Measurements from ENCODE around the gene HAO1. TPM values are rescaled to one million over a fixed set of nuclear protein-coding genes. Genes with fewer than 3 reads are reported as not detected.

The HAO1 gene
- total and polyA plus RNA-seq, 5 donors from 2014 or later, result not detected

- H3K4me1 Mint-ChIP-seq, result no peaks in the 10 kb centered on the region
- no peaks in the 10 kb centered on the region for H3K36me3 ChIP-seq (ENCODE audit: control insufficient read depth, insufficient read depth, low read length)
- H3K4me1 ChIP-seq (ENCODE audit: control insufficient read depth, insufficient read depth, low read length, poor library complexity, severe bottlenecking), result no peaks in the 10 kb centered on the region
- peaks cover 5% of the 10 kb centered on the region for H3K27me3 Mint-ChIP-seq
- no peak overlapping the region for H3K4me3 ChIP-seq (ENCODE audit: low read depth, low read length)
- peaks cover 0 to 6% of the 10 kb centered on the region in 2 experiments for H3K9me3 ChIP-seq (ENCODE audit: control insufficient read depth in 2 of 2, low read length in 2 of 2)
- no peaks in the 10 kb centered on the region for H3K27me3 ChIP-seq (ENCODE audit: control insufficient read depth, insufficient read depth, low read length)
- no peak overlapping the region for H3K4me3 Mint-ChIP-seq
- no peak overlapping the region for H3K27ac Mint-ChIP-seq
- H3K9me3 Mint-ChIP-seq, result peaks cover 4 to 17% (median 12%) of the 10 kb centered on the region in 7 donors
- no peaks in the 10 kb centered on the region for H3K36me3 Mint-ChIP-seq
- ATAC-seq (ENCODE audit: low read depth in 2 of 2) (no peak), DNase-seq (no peak)
- no peak overlapping the region for H3K27ac ChIP-seq (ENCODE audit: insufficient read depth, low read length, poor library complexity, severe bottlenecking)
These were observed 10.1 kb upstream of the HAO1 start for GRCh38 chr20:7950387-7950786.

- ATAC-seq (ENCODE audit: low read depth in 2 of 2) (no peak), DNase-seq (no peak)
- H3K9me3 ChIP-seq (ENCODE audit: control insufficient read depth in 2 of 2, low read length in 2 of 2), result peaks cover 0 to 6% of the 10 kb centered on the region in 2 experiments
- Mint-ChIP-seq H3K4me3 (no peak overlapping the region), H3K9me3 (peaks cover 0 to 7% (median 2%) of the 10 kb centered on the region in 7 donors), H3K27ac (peak overlapping the region in 1 of 3 donors; percentile 22), H3K4me1 (no peaks in the 10 kb centered on the region), H3K36me3 (no peaks in the 10 kb centered on the region), H3K27me3 (no peaks in the 10 kb centered on the region)
- H3K36me3 ChIP-seq (ENCODE audit: control insufficient read depth, insufficient read depth, low read length), result no peaks in the 10 kb centered on the region
- H3K27me3 ChIP-seq (ENCODE audit: control insufficient read depth, insufficient read depth, low read length), result no peaks in the 10 kb centered on the region
- H3K27ac ChIP-seq (ENCODE audit: insufficient read depth, low read length, poor library complexity, severe bottlenecking), result no peak overlapping the region
- H3K4me1 ChIP-seq (ENCODE audit: control insufficient read depth, insufficient read depth, low read length, poor library complexity, severe bottlenecking), result no peaks in the 10 kb centered on the region
- H3K4me3 ChIP-seq (ENCODE audit: low read depth, low read length), result no peak overlapping the region
These were observed 3.6 kb upstream of the HAO1 start for GRCh38 chr20:7943891-7944290.

- no peaks in the 10 kb centered on the region for H3K27me3 Mint-ChIP-seq
These were observed 595 bp downstream of the HAO1 start for GRCh38 chr20:7939663-7940062.

GRCh38 chr20:7938058-7938457, 2.2 kb downstream of the HAO1 start:
- no peaks in the 10 kb centered on the region for H3K9me3 Mint-ChIP-seq
- no peak for DNase-seq
- no peak overlapping the region for H3K27ac Mint-ChIP-seq
- Histone ChIP-seq H3K27me3 (ENCODE audit: control insufficient read depth, insufficient read depth, low read length) (no peaks in the 10 kb centered on the region), H3K4me1 (ENCODE audit: control insufficient read depth, insufficient read depth, low read length, poor library complexity, severe bottlenecking) (no peaks in the 10 kb centered on the region), H3K4me3 (ENCODE audit: low read depth, low read length) (no peak overlapping the region), H3K9me3 (ENCODE audit: control insufficient read depth in 2 of 2, low read length in 2 of 2) (no peaks in the 10 kb centered on the region), H3K27ac (ENCODE audit: insufficient read depth, low read length, poor library complexity, severe bottlenecking) (no peak overlapping the region), H3K36me3 (ENCODE audit: control insufficient read depth, insufficient read depth, low read length) (no peaks in the 10 kb centered on the region)
- no peak overlapping the region for H3K4me3 Mint-ChIP-seq
- no peaks in the 10 kb centered on the region for H3K27me3 Mint-ChIP-seq
- no peak for ATAC-seq (ENCODE audit: low read depth in 2 of 2)
- no peaks in the 10 kb centered on the region for H3K36me3 Mint-ChIP-seq
- H3K4me1 Mint-ChIP-seq, result no peaks in the 10 kb centered on the region

More at GRCh38 chr20:7939663-7940062, 595 bp downstream of the HAO1 start:
- no peak for ATAC-seq (ENCODE audit: low read depth in 2 of 2)
- no peak overlapping the region for H3K27ac ChIP-seq (ENCODE audit: insufficient read depth, low read length, poor library complexity, severe bottlenecking)
- no peak for DNase-seq
- no peaks in the 10 kb centered on the region for H3K4me1 Mint-ChIP-seq
- H3K27me3 ChIP-seq (ENCODE audit: control insufficient read depth, insufficient read depth, low read length), result no peaks in the 10 kb centered on the region
- H3K36me3 ChIP-seq (ENCODE audit: control insufficient read depth, insufficient read depth, low read length), result no peaks in the 10 kb centered on the region
- H3K36me3 Mint-ChIP-seq, result no peaks in the 10 kb centered on the region
- no peak overlapping the region for H3K4me3 Mint-ChIP-seq
- H3K27ac Mint-ChIP-seq, result no peak overlapping the region
- H3K9me3 Mint-ChIP-seq, result no peaks in the 10 kb centered on the region
- H3K4me3 ChIP-seq (ENCODE audit: low read depth, low read length), result no peak overlapping the region
- no peaks in the 10 kb centered on the region for H3K4me1 ChIP-seq (ENCODE audit: control insufficient read depth, insufficient read depth, low read length, poor library complexity, severe bottlenecking)
- H3K9me3 ChIP-seq (ENCODE audit: control insufficient read depth in 2 of 2, low read length in 2 of 2), result no peaks in the 10 kb centered on the region

- Histone ChIP-seq H3K36me3 (ENCODE audit: control insufficient read depth, insufficient read depth, low read length) (no peaks in the 10 kb centered on the region), H3K4me3 (ENCODE audit: low read depth, low read length) (no peak overlapping the region), H3K27me3 (ENCODE audit: control insufficient read depth, insufficient read depth, low read length) (no peaks in the 10 kb centered on the region), H3K4me1 (ENCODE audit: control insufficient read depth, insufficient read depth, low read length, poor library complexity, severe bottlenecking) (no peaks in the 10 kb centered on the region), H3K9me3 (ENCODE audit: control insufficient read depth in 2 of 2, low read length in 2 of 2) (no peaks in the 10 kb centered on the region), H3K27ac (ENCODE audit: insufficient read depth, low read length, poor library complexity, severe bottlenecking) (no peak overlapping the region)
- no peak overlapping the region for H3K27ac Mint-ChIP-seq
- H3K4me3 Mint-ChIP-seq, result no peak overlapping the region
- H3K9me3 Mint-ChIP-seq, result no peaks in the 10 kb centered on the region
- H3K27me3 Mint-ChIP-seq, result no peaks in the 10 kb centered on the region
- ATAC-seq (ENCODE audit: low read depth in 2 of 2) (no peak), DNase-seq (no peak)
- no peaks in the 10 kb centered on the region for H3K4me1 Mint-ChIP-seq
- no peaks in the 10 kb centered on the region for H3K36me3 Mint-ChIP-seq
These were observed 2.9 kb downstream of the HAO1 start for GRCh38 chr20:7937328-7937727.

GRCh38 chr20:7935027-7935551, 5.2 kb downstream of the HAO1 start:
- DNase-seq (no peak), ATAC-seq (ENCODE audit: low read depth in 2 of 2) (no peak)
- Histone ChIP-seq H3K4me1 (ENCODE audit: control insufficient read depth, insufficient read depth, low read length, poor library complexity, severe bottlenecking) (no peaks in the 10 kb centered on the region), H3K9me3 (ENCODE audit: control insufficient read depth in 2 of 2, low read length in 2 of 2) (no peaks in the 10 kb centered on the region), H3K4me3 (ENCODE audit: low read depth, low read length) (no peak overlapping the region), H3K27ac (ENCODE audit: insufficient read depth, low read length, poor library complexity, severe bottlenecking) (no peak overlapping the region), H3K27me3 (ENCODE audit: control insufficient read depth, insufficient read depth, low read length) (no peaks in the 10 kb centered on the region), H3K36me3 (ENCODE audit: control insufficient read depth, insufficient read depth, low read length) (no peaks in the 10 kb centered on the region)
- Mint-ChIP-seq H3K27me3 (peaks cover 6% of the 10 kb centered on the region), H3K27ac (no peak overlapping the region), H3K4me3 (no peak overlapping the region), H3K4me1 (no peaks in the 10 kb centered on the region), H3K9me3 (peaks cover 0 to 1% (median 0%) of the 10 kb centered on the region in 7 donors), H3K36me3 (no peaks in the 10 kb centered on the region)

GRCh38 chr20:7933346-7933745, 6.9 kb downstream of the HAO1 start:
- ATAC-seq (ENCODE audit: low read depth in 2 of 2), result no peak
- Mint-ChIP-seq H3K4me3 (no peak overlapping the region), H3K27ac (no peak overlapping the region), H3K36me3 (no peaks in the 10 kb centered on the region), H3K4me1 (no peaks in the 10 kb centered on the region), H3K9me3 (peaks cover 0 to 1% (median 0%) of the 10 kb centered on the region in 7 donors), H3K27me3 (peaks cover 6% of the 10 kb centered on the region)
- H3K27ac ChIP-seq (ENCODE audit: insufficient read depth, low read length, poor library complexity, severe bottlenecking), result no peak overlapping the region
- no peak overlapping the region for H3K4me3 ChIP-seq (ENCODE audit: low read depth, low read length)
- no peaks in the 10 kb centered on the region for H3K4me1 ChIP-seq (ENCODE audit: control insufficient read depth, insufficient read depth, low read length, poor library complexity, severe bottlenecking)
- no peak for DNase-seq
- H3K9me3 ChIP-seq (ENCODE audit: control insufficient read depth in 2 of 2, low read length in 2 of 2), result no peaks in the 10 kb centered on the region
- H3K27me3 ChIP-seq (ENCODE audit: control insufficient read depth, insufficient read depth, low read length), result no peaks in the 10 kb centered on the region
- H3K36me3 ChIP-seq (ENCODE audit: control insufficient read depth, insufficient read depth, low read length), result no peaks in the 10 kb centered on the region

GRCh38 chr20:7930343-7930742, 9.9 kb downstream of the HAO1 start:
- no peak for ATAC-seq (ENCODE audit: low read depth in 2 of 2)
- DNase-seq, result no peak
- H3K36me3 Mint-ChIP-seq, result no peaks in the 10 kb centered on the region
- peaks cover 0 to 1% (median 0%) of the 10 kb centered on the region in 7 donors for H3K9me3 Mint-ChIP-seq
- H3K27me3 ChIP-seq (ENCODE audit: control insufficient read depth, insufficient read depth, low read length), result no peaks in the 10 kb centered on the region
- H3K27ac ChIP-seq (ENCODE audit: insufficient read depth, low read length, poor library complexity, severe bottlenecking), result no peak overlapping the region
- no peak overlapping the region for H3K4me3 Mint-ChIP-seq
- H3K4me1 ChIP-seq (ENCODE audit: control insufficient read depth, insufficient read depth, low read length, poor library complexity, severe bottlenecking), result no peaks in the 10 kb centered on the region
- no peaks in the 10 kb centered on the region for H3K4me1 Mint-ChIP-seq
- H3K4me3 ChIP-seq (ENCODE audit: low read depth, low read length), result no peak overlapping the region
- no peak overlapping the region for H3K27ac Mint-ChIP-seq
- no peaks in the 10 kb centered on the region for H3K9me3 ChIP-seq (ENCODE audit: control insufficient read depth in 2 of 2, low read length in 2 of 2)
- no peaks in the 10 kb centered on the region for H3K36me3 ChIP-seq (ENCODE audit: control insufficient read depth, insufficient read depth, low read length)
- H3K27me3 Mint-ChIP-seq, result peaks cover 6% of the 10 kb centered on the region
